Umbilical cord (tissue), 2 donors: ENCODE measurements around the gene CASP3. TPM values are rescaled to one million over a fixed set of nuclear protein-coding genes. Genes with fewer than 3 reads are reported as not detected.
"Not testable (repeated sequence)": the region's sequence is repeated elsewhere in the genome, so short reads cannot be mapped to it uniquely, and the experiment has no call there.

Experiments
- DNase-seq: peaks from one replicate; pipeline ENCODE4 v3.0.0-alpha.2; 2015; ENCODE audit warnings: low spot score
- total RNA-seq: library from RNA; depleted of rRNA; stranded (reverse); fragments of >200 nt; gene quantifications from one replicate; pipeline ENCODE4 v1.2.3, GENCODE V29; 2014; ENCODE audit warnings: low replicate concordance; ENCODE audit not compliant: insufficient read depth

CASP3 gene
- total RNA-seq, 1 donor from 2014 or later, result 42.9 TPM

- DNase-seq, result no peak
These were observed 15.4 kb upstream of the CASP3 start for GRCh38 chr4:184664445-184665210.

- no peak for DNase-seq
These were observed 13.0 kb upstream of the CASP3 start for GRCh38 chr4:184662236-184662635.

- no peak for DNase-seq
These were observed 11.7 kb upstream of the CASP3 start for GRCh38 chr4:184660978-184661377.

GRCh38 chr4:184657820-184658219 lies 8.6 kb upstream of the CASP3 start:
- not testable (repeated sequence) for DNase-seq

GRCh38 chr4:184657144-184657543 lies 7.9 kb upstream of the CASP3 start:
- DNase-seq, result no peak

GRCh38 chr4:184655889-184656869 lies 6.9 kb upstream of the CASP3 start:
- no peak for DNase-seq

GRCh38 chr4:184653650-184654049 lies 4.4 kb upstream of the CASP3 start:
- no peak for DNase-seq

GRCh38 chr4:184652681-184653080 lies 3.4 kb upstream of the CASP3 start:
- not testable (repeated sequence) for DNase-seq

GRCh38 chr4:184651899-184652298 lies 2.7 kb upstream of the CASP3 start:
- no peak for DNase-seq

GRCh38 chr4:184649971-184650855 lies 966 bp upstream of the CASP3 start:
- peak; percentile 58 for DNase-seq

GRCh38 chr4:184648313-184649025 lies 778 bp downstream of the CASP3 start:
- peak; percentile 70 for DNase-seq

- no peak for DNase-seq
These were observed 1.3 kb downstream of the CASP3 start for GRCh38 chr4:184648054-184648312.

GRCh38 chr4:184647266-184648053 lies 1.8 kb downstream of the CASP3 start:
- DNase-seq, result no peak

- DNase-seq, result no peak
These were observed 3.2 kb downstream of the CASP3 start for GRCh38 chr4:184645904-184646610.

- no peak for DNase-seq
These were observed 4.5 kb downstream of the CASP3 start for GRCh38 chr4:184644553-184645307.

GRCh38 chr4:184643731-184644130 lies 5.5 kb downstream of the CASP3 start:
- DNase-seq, result no peak

GRCh38 chr4:184641451-184641850 lies 7.8 kb downstream of the CASP3 start:
- no peak for DNase-seq

GRCh38 chr4:184641022-184641421 lies 8.2 kb downstream of the CASP3 start:
- DNase-seq, result no peak

GRCh38 chr4:184636897-184637296 lies 12.3 kb downstream of the CASP3 start:
- no peak for DNase-seq
